Measurements from ENCODE around the gene NDUFB2. TPM values are rescaled to one million over a fixed set of nuclear protein-coding genes. Genes with fewer than 3 reads are reported as not detected.

Gene NDUFB2
- 362 to 406 TPM (median 394 TPM) in 5 replicates for total RNA-seq (2022; extraction: Qiagen RNA extraction; ENCODE audit: low read depth)

GRCh38 chr7:140696680-140697446, at the start of gene NDUFB2:
Gene NDUFB2, plus strand, starts transcription at chr7:140696708. Its CDS starts 37 bp downstream, at chr7:140696745.

GRCh38 chr7:140672382-140673062, 24.0 kb upstream of the NDUFB2 start, which contains the start of gene ADCK2:
Gene ADCK2, plus strand, starts transcription at chr7:140672945. Its CDS starts 386 bp downstream, at chr7:140673331.

Other genes with a start within 250 kb of the NDUFB2 start
- 54.2 to 68.6 TPM (median 56.8 TPM) in 5 replicates for gene MKRN1, start 217.2 kb upstream of the NDUFB2 start, total RNA-seq (2022; extraction: Qiagen RNA extraction; ENCODE audit: low read depth)
- 0.22 to 1.3 TPM (median 0.30 TPM) in 5 replicates for gene DENND2A, start 55.9 kb upstream of the NDUFB2 start, total RNA-seq (2022; extraction: Qiagen RNA extraction; ENCODE audit: low read depth)
- 16.1 to 19.9 TPM (median 18.7 TPM) in 5 replicates for gene ADCK2, start 23.8 kb upstream of the NDUFB2 start, total RNA-seq (2022; extraction: Qiagen RNA extraction; ENCODE audit: low read depth)
- gene BRAF, start 228.2 kb downstream of the NDUFB2 start, total RNA-seq (2022; extraction: Qiagen RNA extraction; ENCODE audit: low read depth) = 4.5 to 7.2 TPM (median 6.4 TPM) in 5 replicates